ENCODE results near the gene CBFA2T2.
"Not testable (repeated sequence)": the region's sequence is repeated elsewhere in the genome, so short reads cannot be mapped to it uniquely, and the experiment has no call there.

The CBFA2T2 gene

DNA sequence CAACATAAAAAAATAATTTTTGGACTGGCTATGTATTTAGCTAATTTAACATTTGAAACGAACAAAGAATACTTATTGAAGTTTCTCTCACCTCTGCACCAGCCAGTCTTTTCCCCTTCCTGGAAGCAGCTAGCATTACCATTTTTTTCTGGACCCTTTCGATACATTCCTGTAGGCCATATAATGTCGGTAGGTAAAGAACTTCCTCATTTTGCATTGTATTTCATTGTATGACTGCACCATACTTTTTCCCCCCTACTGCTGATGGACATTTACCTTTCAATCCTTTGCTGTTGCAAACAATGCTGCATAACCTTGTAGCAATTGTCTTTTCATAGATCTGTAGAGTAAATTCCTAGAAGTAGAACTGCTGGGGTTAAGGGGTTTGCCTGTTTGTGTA, 17.6 kb downstream of the CBFA2T2 start:
- ATAC-seq (no peak), DNase-seq (no peak)

- ATAC-seq, DNase-seq: not testable (repeated sequence)
Observed at GRCh38 chr20:33508015-33508414, 18.1 kb downstream of the CBFA2T2 start.

DNA sequence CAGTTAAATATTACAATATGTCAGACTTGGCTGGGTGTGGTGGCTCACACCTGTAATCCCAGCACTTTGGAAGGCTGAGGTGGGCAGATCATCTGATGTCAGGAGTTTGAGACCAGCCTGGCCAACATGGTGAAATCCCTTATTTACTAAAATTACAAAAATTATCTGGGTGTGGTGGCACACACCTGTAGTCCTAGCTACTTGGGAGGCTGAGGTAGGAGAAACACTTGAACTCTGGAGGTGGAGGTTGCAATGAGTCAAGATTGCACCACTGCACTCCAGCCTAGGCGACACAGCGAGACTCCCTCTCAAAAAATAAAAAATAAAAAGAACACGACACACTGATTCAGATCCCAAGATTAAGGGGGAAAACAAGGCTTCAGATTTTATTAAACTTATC, 19.2 kb downstream of the CBFA2T2 start:
- not testable (repeated sequence) for DNase-seq

GRCh38 chr20:33511876-33512275, 22.0 kb downstream of the CBFA2T2 start:
- not testable (repeated sequence) for DNase-seq, ATAC-seq

More for the DNA sequence above, 19.2 kb downstream of the CBFA2T2 start:
- ATAC-seq = not testable (repeated sequence)

- no peak for DNase-seq
- no peak for ATAC-seq
Observed at GRCh38 chr20:33515569-33516216, 25.8 kb downstream of the CBFA2T2 start.

DNA sequence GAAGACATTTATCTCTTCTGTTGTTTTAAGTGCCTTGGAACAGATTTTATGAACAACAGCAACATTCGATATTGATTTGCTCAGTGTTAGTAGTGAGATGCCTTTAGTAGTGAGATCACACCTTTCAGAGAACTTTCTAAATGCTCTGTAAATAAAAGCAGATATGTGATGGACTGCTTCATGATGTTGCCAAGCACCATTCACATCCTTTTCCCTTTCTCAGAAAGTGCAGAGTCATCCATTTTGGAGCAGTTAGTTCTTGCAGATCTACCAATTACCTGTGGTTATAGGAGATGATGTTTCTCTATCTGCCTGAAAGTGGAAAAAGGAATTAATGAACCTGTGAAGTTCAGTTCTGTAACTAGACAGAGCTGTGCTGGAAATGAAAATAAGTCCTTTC, 27.0 kb downstream of the CBFA2T2 start:
- ATAC-seq = no peak
- no peak for DNase-seq

DNA sequence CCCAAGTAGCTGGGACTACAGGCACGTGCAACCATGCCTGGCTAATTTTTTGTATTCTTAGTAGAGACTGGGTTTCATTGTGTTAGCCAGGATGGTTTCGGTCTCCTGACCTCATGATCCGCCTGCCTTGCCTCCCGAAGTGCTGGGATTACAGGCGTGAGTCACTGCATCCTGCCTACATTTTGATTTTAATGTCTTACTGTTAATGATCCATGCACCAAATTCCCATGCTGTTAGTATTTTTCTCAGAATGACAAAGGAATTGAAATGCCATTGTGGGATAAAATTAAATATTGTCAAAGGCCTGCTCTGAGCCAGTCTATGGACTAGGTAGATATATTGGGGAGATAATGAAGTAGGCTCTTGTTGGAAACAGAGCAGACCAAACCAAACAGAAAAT, 28.2 kb downstream of the CBFA2T2 start:
- no peak for ATAC-seq
- no peak for DNase-seq

- DNase-seq (no peak), ATAC-seq (no peak)
Observed at GRCh38 chr20:33521461-33521860, 31.6 kb downstream of the CBFA2T2 start.

DNA sequence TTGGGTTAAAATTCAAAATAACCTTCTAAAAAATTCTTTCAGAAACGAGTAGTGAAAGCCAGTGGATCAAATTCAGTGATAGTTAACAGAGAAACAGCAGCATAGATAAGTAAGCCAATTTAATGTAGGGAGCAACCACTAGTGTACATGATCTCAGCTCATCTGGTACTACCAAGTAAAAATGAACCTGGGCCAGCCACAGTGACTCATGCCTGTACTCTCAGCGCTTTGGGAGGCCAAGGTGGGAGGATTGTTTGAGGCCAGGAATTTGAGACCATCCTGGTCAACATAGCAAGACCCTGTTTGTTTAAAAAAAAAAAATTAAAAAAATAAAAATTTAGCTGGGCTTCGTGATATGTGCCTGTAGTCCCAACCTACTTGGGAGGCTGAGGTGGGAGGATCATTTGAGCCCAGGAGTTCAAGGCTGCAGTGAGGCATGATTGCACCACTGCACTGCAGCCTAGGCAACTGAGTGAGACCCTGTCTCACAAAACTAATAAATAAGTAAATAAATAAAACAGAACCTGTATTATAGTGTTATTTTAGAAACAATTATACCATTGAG, 32.4 kb downstream of the CBFA2T2 start:
- no peak for ATAC-seq
- DNase-seq = peak; percentile 7

DNA sequence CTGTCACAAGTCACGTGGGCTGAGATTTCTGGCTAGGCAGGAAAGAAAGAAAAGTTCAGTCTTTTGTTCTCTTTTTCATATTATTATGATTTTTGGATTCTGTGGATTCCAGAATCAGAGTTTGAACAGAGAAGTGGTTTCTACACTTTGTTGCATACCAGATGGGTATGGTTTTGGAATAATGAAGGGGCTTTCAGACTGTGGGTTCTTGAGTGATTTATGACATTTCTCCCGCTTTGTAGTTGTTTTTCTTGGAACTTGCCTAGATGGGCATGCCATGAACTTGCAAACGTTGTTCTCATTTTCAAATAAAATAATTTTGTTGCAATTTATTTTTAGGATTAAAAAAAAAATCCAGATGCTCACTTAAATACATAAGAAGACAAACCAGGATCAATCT, 34.4 kb downstream of the CBFA2T2 start:
- DNase-seq (no peak), ATAC-seq (no peak)

GRCh38 chr20:33526769-33527168, 36.9 kb downstream of the CBFA2T2 start:
- ATAC-seq (no peak), DNase-seq (no peak)

DNA sequence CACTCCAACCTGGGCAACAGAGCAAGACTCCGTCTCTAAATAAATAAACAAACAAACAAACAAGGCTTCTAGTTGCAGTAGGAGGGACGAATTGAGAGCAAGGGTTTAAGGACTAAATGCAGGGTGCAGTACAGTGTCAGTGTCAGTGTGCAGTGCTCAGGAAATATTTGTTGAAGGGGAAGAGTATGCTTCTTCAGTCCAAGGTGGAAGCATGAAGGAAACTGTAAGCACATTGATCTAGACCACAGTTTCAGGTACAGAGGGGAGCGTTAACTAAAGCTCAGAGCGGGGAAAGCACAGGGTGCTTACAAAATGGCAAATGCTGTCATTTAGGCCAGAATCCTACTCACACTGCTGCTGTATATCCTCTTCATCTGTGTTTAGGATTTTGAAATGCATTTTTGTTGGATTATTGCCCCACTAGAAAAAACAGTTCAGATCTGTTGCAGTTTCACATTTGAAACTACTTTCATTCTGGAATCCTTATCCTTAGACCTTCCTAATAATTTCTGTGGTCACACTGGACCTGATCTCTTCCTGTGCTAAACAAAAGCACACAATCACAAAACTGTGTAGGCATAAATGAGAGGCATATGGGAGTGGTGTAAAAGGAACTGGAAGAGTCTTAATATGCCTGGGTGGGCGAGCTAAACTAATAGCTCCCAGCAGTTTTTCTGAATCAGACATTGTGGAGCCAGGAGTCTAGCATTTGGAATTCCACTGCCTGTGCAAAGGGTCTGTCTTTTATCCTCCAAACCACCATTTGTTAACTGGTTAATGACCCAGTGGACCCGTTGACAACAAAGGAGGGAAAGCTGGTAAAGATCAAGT, 41.4 kb downstream of the CBFA2T2 start:
- no peak for ATAC-seq

GRCh38 chr20:33531885-33532284, 42.0 kb downstream of the CBFA2T2 start:
- no peak for DNase-seq

More for the DNA sequence above, 41.4 kb downstream of the CBFA2T2 start:
- no peak for DNase-seq

DNA sequence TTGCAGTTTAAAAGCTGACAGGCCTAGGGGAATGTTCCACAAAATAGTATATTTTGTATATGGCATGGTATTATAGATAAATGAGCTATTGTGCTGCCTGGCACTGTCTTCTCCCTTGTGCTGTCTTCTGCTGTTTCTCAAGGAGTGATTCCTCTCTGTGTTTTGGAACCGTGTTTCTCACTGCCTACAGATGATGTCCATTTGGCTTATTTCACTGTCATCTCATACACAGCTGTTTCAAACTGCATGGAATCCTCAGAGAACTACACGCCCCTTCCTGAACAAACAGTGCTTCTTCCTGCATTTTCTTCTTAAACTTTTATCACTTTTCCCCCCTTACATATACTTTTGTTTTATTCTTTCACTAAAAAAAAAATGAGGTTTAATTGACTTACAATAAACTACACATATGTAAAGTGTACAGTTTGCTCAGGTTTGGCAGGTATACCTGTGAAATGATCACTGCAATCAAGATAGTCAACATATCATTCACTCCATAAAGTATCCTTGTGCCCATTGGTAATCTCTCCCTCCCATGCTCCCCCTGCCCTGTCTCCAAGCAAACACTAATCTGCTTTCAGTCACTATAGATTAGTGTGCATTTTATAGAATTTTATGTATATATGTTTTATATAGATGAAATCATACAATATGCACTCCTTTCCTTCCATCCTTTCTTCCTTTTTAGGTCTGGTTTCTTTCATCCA, 43.0 kb downstream of the CBFA2T2 start:
- ATAC-seq (no peak), DNase-seq (no peak)

More at GRCh38 chr20:33531885-33532284, 42.0 kb downstream of the CBFA2T2 start:
- ATAC-seq = no peak

DNA sequence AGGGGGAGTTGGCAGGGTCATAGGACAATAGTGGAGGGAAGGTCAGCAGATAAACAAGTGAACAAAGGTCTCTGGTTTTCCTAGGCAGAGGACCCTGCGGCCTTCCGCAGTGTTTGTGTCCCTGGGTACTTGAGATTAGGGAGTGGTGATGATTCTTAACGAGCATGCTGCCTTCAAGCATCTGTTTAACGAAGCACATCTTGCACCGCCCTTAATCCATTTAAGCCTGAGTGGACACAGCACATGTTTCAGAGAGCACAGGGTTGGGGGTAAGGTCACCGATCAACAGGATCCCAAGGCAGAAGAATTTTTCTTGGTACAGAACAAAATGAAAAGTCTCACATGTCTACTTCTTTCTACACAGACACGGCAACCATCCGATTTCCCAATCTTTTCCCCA, 45.8 kb downstream of the CBFA2T2 start:
- not testable (repeated sequence) for DNase-seq, ATAC-seq

GRCh38 chr20:33537608-33538007, 47.7 kb downstream of the CBFA2T2 start:
- no peak for DNase-seq
- no peak for ATAC-seq

DNA sequence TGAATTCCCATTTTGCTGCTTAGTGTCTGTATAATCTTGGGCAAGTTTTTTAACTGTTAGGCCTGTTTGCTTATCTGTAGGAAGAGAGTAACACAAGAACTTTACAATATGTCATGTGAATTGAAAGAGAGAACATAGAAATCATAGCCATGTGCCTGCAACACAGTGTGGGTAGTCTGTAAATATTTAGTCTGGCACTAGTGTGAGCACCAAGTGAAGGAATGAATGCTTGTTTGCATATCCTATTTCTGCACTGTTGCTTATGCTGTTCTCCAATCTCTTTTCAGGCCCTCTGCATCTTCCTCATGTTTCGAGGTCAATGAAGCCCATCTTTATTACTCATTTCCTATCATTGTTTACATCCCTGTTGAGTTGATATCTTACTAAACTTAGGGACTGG, 49.2 kb downstream of the CBFA2T2 start:
- no peak for ATAC-seq
- no peak for DNase-seq

DNA sequence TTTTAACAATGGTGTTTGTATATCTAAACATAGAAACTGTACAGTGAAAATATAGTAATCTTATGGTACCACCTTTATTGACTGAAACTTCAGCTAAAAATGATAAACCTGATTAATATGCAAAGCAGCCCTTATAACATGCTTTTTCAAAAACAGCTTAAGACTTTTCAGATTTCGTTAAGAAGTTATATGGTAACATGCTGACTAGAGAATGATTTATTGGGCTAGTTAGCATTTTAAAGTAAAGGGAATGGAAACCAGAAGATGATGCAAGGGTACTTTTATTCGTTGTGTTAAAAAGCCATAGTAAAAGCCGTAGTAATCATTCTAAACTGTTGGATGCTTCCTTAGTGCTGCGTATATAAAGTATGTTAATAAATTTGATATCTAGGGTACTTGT, 50.5 kb downstream of the CBFA2T2 start:
- DNase-seq (no peak), ATAC-seq (no peak)

DNA sequence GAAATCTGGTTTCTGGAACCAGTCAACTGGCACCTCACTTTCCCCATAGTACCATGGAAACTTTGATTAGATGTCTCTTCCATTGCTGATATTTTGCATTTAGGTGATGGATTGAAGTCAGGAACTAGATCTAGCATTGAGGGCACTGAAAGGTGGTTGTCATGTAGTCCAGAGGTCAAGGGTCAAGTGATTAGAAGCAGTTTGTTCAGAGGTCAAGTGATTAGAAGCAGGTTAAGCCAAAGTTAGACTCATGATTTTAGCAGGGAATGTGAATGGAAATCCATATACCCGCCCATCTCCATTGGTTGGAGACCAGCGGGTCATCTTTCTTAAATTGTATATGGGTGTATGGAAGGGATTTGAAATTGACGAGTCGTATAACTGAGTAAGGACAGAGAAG, 51.2 kb downstream of the CBFA2T2 start:
- ATAC-seq = no peak

GRCh38 chr20:33541797-33542196, 51.9 kb downstream of the CBFA2T2 start:
- DNase-seq = no peak
- no peak for ATAC-seq

More for the DNA sequence above, 51.2 kb downstream of the CBFA2T2 start:
- DNase-seq = no peak

DNA sequence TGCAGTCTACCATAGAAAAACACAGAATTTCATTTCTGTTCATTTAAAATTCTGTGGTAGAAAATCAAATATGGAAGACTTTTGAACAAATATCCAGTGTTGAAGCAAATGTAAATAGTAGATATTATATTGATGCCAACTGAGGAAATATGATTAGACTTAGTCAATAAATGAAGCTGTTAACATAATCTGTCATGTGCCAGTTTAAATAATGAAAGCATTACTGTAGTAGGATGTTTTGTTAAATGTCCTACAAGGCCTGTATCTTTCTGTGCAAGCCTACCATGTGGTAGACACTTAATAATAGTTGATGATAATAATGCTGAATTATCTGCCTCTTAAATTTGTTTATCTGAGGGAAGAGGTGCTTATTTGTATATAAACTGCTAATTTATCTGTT, 55.9 kb downstream of the CBFA2T2 start:
- no peak for DNase-seq
- no peak for ATAC-seq

- DNase-seq (no peak), ATAC-seq (no peak)
Observed at GRCh38 chr20:33549229-33549999, 59.5 kb downstream of the CBFA2T2 start.

Data from stimulated activated naive CD8-positive, alpha-beta T cell treated with anti-CD3 and anti-CD28 coated beads, Interleukin-15, Interleukin-2, amounts not matched to agents 100 U/mL and 50 U/mL, for 24 hours (primary cell).